Endothelial cell of umbilical vein (primary cell): ENCODE measurements around the gene GLTP. TPM values are rescaled to one million over a fixed set of nuclear protein-coding genes. Genes with fewer than 3 reads are reported as not detected.

ENCODE experiments used
- BruUV-seq: library from RNA; stranded (reverse); fragments of 400-500 nt; replicated peaks from 2 replicates; lab custom pipeline; 2021; lab: Mats Ljungman, UMichigan
- CTCF ChIA-PET: fragments of 300-600, 350-600 bp; sonication (Branson Sonifier 250); formaldehyde crosslinking; loops from one replicate; lab custom pipeline; 2021; ENCODE audit warnings: antibody characterized with exemption, inconsistent platforms; lab: Charles Lee
- POLR2A ChIA-PET: fragments of 300-600, 350-600 bp; sonication (Branson Sonifier 250); formaldehyde crosslinking; loops from one replicate; lab custom pipeline; 2021; ENCODE audit warnings: antibody characterized with exemption, inconsistent platforms; lab: Charles Lee
- DNase-seq: peaks from one replicate; pipeline ENCODE4 v3.0.0-alpha.2; 2011; ENCODE audit warnings: low read depth, low spot score
- FAIRE-seq: peaks from 2 replicates; lab custom pipeline; 2011; peaks lifted over from hg19 to GRCh38; lab: Jason Lieb, UNC
- H2AFZ ChIP-seq: 2 replicates; pipeline ENCODE4 v1.6.0; 2012; ENCODE audit warnings: low read depth, low read length, control low read depth, inconsistent platforms
- H3K27ac ChIP-seq: 2 replicates; pipeline ENCODE4 v1.5.1; 2011; ENCODE audit warnings: low read depth, mild to moderate bottlenecking, control low read depth, low read length, moderate library complexity; ENCODE audit not compliant: insufficient read depth
- H3K27me3 ChIP-seq, 2 experiments: 2 replicates each; pipeline versions ENCODE4 v1.6.0 to v1.6.1; 2011; ENCODE audit warnings: low read length in 2 of 2, mixed read lengths in 1 of 2; ENCODE audit not compliant: control insufficient read depth in 2 of 2, insufficient read depth in 2 of 2
- H3K36me3 ChIP-seq, 2 experiments: 2 replicates in 1 of 2; 3 replicates in 1 of 2; pipeline ENCODE4 v1.5.1; 2011; ENCODE audit warnings: low read length in 2 of 2, mild to moderate bottlenecking in 1 of 2, moderate library complexity in 1 of 2; ENCODE audit not compliant: control insufficient read depth in 2 of 2, insufficient read depth in 2 of 2; ENCODE audit errors: extremely low read depth in 1 of 2
- H3K4me1 ChIP-seq: 3 replicates; pipeline ENCODE4 v1.5.1; 2011; ENCODE audit warnings: mild to moderate bottlenecking, low read length; ENCODE audit not compliant: control insufficient read depth, insufficient read depth; ENCODE audit errors: extremely low read depth
- H3K4me2 ChIP-seq: 2 replicates; pipeline ENCODE4 v1.6.1; 2011; ENCODE audit warnings: low read length, control low read depth, mixed read lengths; ENCODE audit not compliant: insufficient read depth
- H3K4me3 ChIP-seq, 3 experiments: fragments of 200-600 bp in 1 of 3; sonication (generic), shearing (Covaris generic) in 1 of 3; replicated peaks in 1 of 3; 2 replicates each; pipeline ENCODE4 v1.5.1; 2011 to 2016; ENCODE audit warnings: control low read depth in 3 of 3, low read length in 3 of 3, mild to moderate bottlenecking in 2 of 3, inconsistent platforms in 1 of 3, low read depth in 1 of 3, moderate library complexity in 1 of 3; ENCODE audit not compliant: insufficient read depth in 1 of 3
- H3K79me2 ChIP-seq: 2 replicates; pipeline ENCODE4 v1.6.0; 2012; ENCODE audit warnings: low read length, inconsistent platforms; ENCODE audit not compliant: control insufficient read depth, insufficient read depth
- H3K9ac ChIP-seq: replicated peaks from 2 replicates; pipeline ENCODE3; 2011; ENCODE audit warnings: low read length, control low read depth; ENCODE audit not compliant: insufficient read depth; ENCODE audit errors: extremely low read depth
- H3K9me1 ChIP-seq: replicated peaks from 3 replicates; pipeline ENCODE4 v1.6.0; 2011; ENCODE audit warnings: mild to moderate bottlenecking, low read length; ENCODE audit not compliant: control insufficient read depth, insufficient read depth; ENCODE audit errors: extremely low read depth
- H3K9me3 ChIP-seq: replicated peaks from 2 replicates; pipeline ENCODE4 v1.5.1; 2012; ENCODE audit warnings: low read length, inconsistent platforms; ENCODE audit not compliant: control insufficient read depth, insufficient read depth
- H4K20me1 ChIP-seq: replicated peaks from 2 replicates; pipeline ENCODE3; 2011; ENCODE audit warnings: mild to moderate bottlenecking, low read length; ENCODE audit not compliant: control insufficient read depth, insufficient read depth; ENCODE audit errors: extremely low read depth
- CTCF ChIP-seq, 2 donors: IDR thresholded peaks; 1 replicate in 1 of 2; 2 replicates in 1 of 2; pipeline ENCODE4 v1.5.1; 2011; ENCODE audit warnings: low read length in 2 of 2, mild to moderate bottlenecking in 2 of 2, moderate library complexity in 2 of 2, control low read depth in 1 of 2, inconsistent platforms in 1 of 2, low read depth in 1 of 2; ENCODE audit not compliant: insufficient read depth in 1 of 2; ENCODE audit errors: extremely low read depth in 1 of 2
- EZH2 ChIP-seq: IDR thresholded peaks from 2 replicates; pipeline ENCODE4 v1.6.1; 2012; ENCODE audit warnings: borderline replicate concordance, low read depth, mild to moderate bottlenecking, moderate library complexity, low read length, inconsistent platforms; ENCODE audit not compliant: severe bottlenecking
- FOS ChIP-seq: IDR thresholded peaks from 2 replicates; pipeline ENCODE4 v1.6.1; 2011; ENCODE audit warnings: mild to moderate bottlenecking, low read length, moderate library complexity, borderline replicate concordance; ENCODE audit not compliant: insufficient read depth
- GATA2 ChIP-seq: IDR thresholded peaks from 2 replicates; pipeline ENCODE4 v1.7.0; 2011; ENCODE audit warnings: low read depth, mild to moderate bottlenecking, moderate library complexity, mixed read lengths, low read length; ENCODE audit not compliant: insufficient read length, insufficient read depth
- JUN ChIP-seq: IDR thresholded peaks from 2 replicates; pipeline ENCODE4 v1.6.1; 2011; ENCODE audit warnings: borderline replicate concordance, low read depth; ENCODE audit not compliant: insufficient read length, insufficient read depth
- MAX ChIP-seq: IDR thresholded peaks from 2 replicates; pipeline ENCODE4 v1.6.1; 2011; ENCODE audit not compliant: insufficient read depth, insufficient read length
- MYC ChIP-seq: IDR thresholded peaks from one replicate; pipeline ENCODE4 v1.6.1; 2011; ENCODE audit warnings: mild to moderate bottlenecking, low read depth, low read length
- POLR2A ChIP-seq: IDR thresholded peaks from 2 replicates; pipeline ENCODE4 v1.6.1; 2012; ENCODE audit warnings: low read depth, mild to moderate bottlenecking, control low read depth, low read length
- POLR2AphosphoS5 ChIP-seq: IDR thresholded peaks from 2 replicates; pipeline ENCODE4 v1.6.1; 2012; ENCODE audit warnings: low read depth, mild to moderate bottlenecking, control low read depth, low read length, moderate library complexity; ENCODE audit not compliant: insufficient read depth
- dilution Hi-C: fragments of 300-500 bp; cut with MboI; formaldehyde crosslinking; loops from one replicate; pipeline ENCODE4 v1.15.0; 2019; ENCODE audit warnings: low sequenced_read_pairs; ENCODE audit not compliant: extremely low pct_ligation_motif_present
- intact Hi-C: fragments of 100-400 bp; cut with micrococcal nuclease; formaldehyde crosslinking; loops from one replicate; pipeline ENCODE4 v1.10.0; 2022
- polyA plus RNA-seq, 4 experiments: library from polyadenylated mRNA; depleted of rRNA in 3 of 4; stranded (reverse) in 3 of 4; unstranded in 1 of 4; fragments of >200 nt; gene quantifications; 2 replicates each; pipeline versions ENCODE4 v1.2.1 to v1.2.3, GENCODE V29; 2011 to 2012; ENCODE audit warnings: missing spikeins in 1 of 4
- total RNA-seq: library from RNA; stranded (reverse); gene quantifications from 2 replicates; pipeline ENCODE4 v1.2.3, GENCODE V29; 2021

Gene GLTP
- total and polyA plus RNA-seq, 2 donors (not counting 3 experiments of a cell fraction or from before 2014, with no cell fraction given), result 21.5 to 46.6 TPM

- Histone ChIP-seq H3K4me2 (no peak overlapping the region), H3K27ac (no peak overlapping the region), H3K9me3 (no peaks in the 10 kb centered on the region), H3K9me1 (no peaks in the 10 kb centered on the region), H4K20me1 (no peaks in the 10 kb centered on the region), H3K36me3 (no peaks in the 10 kb centered on the region), H2AFZ (no peak overlapping the region), H3K4me1 (peaks cover 11% of the 10 kb centered on the region), H3K4me3 (no peak overlapping the region), H3K79me2 (no peaks in the 10 kb centered on the region), H3K9ac (no peak overlapping the region), H3K27me3 (no peaks in the 10 kb centered on the region)
- FAIRE-seq, result no peak
- ChIA-PET POLR2A (no interaction called here), CTCF (interaction anchor here (1.2 kb wide), 1 partner anchor 19 kb away, joined by 3 read pairs; no protein-coding TSS in a partner anchor)
- BruUV-seq, result no TSS peak
- TF ChIP-seq POLR2A, result no peak
- no peak for TF ChIP-seq CTCF (IDR thresholded peaks at IDR 0.05; ENCODE audit: extremely low read depth in 1 of 2, insufficient read depth in 1 of 2, low read depth in 1 of 2, low read length in 2 of 2)
- no peak for TF ChIP-seq EZH2
- TF ChIP-seq MAX, result no peak
- TF ChIP-seq POLR2AphosphoS5, result no peak
- TF ChIP-seq FOS, result no peak
- no peak for TF ChIP-seq GATA2
- no peak for TF ChIP-seq JUN
- no peak for TF ChIP-seq MYC
- dilution Hi-C loops, result no loop called here
- intact Hi-C loops, result no loop called here
- no peak for DNase-seq
Measured at GRCh38 chr12:109824731-109825130, 55.6 kb downstream of the GLTP start.
